Body of pancreas (tissue), 4 donors: Measurements from ENCODE around the gene RUSC1.

Source experiments
- CTCF ChIP-seq, 7 experiments: fragments of 450-650 bp in 4 of 7; fragments of 200-600 bp in 3 of 7; sonication (generic) in 3 of 7; IDR thresholded peaks; one replicate each; pipeline ENCODE4 v1.5.1; 2016 to 2019; ENCODE audit warnings: antibody characterized with exemption in 7 of 7
- POLR2A ChIP-seq, 3 donors: fragments of 450-650 bp; IDR thresholded peaks; one replicate each; pipeline ENCODE4 v1.6.1; 2016; ENCODE audit warnings: antibody characterized with exemption in 3 of 3, mild to moderate bottlenecking in 2 of 3

DNA sequence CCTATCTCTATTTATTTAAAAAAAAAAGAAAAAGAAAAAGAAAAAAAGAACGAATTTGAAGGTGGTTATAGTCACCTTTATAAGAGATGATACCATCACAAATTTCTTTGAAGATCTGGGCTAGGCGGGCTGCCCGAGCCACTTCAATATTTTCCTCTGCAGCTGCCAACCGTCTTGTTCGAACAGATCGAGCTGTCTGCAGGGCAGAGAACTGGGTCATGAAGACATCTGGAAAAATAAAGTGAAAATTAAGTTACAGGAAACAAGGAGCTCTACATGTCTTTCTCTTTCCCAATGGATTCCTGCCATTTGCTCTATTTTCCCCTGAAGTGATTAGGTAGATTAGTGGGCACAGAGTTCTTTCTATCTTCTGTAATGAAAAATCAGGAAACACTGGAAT, 31.9 kb downstream of the RUSC1 start:
- TF ChIP-seq CTCF (IDR thresholded peaks at IDR 0.05) (no peak), POLR2A (IDR thresholded peaks at IDR 0.05) (no peak)
